GM21717 (cell line): ENCODE data around the gene RPS6KB2.
"Not testable (repeated sequence)": the region's sequence is repeated elsewhere in the genome, so short reads cannot be mapped to it uniquely, and the experiment has no call there.

Source experiments
- ATAC-seq: cut with Tn5 transposase; IDR thresholded peaks from one replicate; pipeline ENCODE4 v1.9.1; 2021; ENCODE audit warnings: mild to moderate bottlenecking, moderate library complexity; ENCODE audit not compliant: unreplicated experiment

The RPS6KB2 gene

DNA sequence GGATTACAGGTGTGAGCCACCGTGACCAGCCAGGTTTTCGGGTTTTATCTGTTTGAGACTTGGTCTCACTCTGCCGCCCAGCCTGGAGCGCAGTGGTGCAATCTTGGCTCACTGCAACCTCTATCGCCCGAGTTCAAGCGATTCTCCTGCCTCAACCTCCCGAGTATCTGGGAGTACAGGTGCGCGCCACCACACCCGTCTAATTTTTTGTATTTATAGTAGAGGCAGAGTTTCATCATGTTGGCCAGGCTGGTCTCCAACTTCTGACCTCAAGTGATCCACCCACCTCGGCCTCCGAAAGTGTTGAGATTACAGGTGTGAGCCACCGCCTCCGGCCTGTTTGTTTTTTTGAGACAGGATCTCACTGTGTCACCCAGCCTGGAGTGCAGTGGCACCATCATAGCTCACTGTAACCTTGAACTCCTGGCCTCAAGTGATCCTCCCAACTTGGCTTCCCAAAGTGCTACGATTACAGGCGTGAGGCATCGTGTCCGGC, 882 bp upstream of the RPS6KB2 start:
- not testable (repeated sequence) for ATAC-seq

DNA sequence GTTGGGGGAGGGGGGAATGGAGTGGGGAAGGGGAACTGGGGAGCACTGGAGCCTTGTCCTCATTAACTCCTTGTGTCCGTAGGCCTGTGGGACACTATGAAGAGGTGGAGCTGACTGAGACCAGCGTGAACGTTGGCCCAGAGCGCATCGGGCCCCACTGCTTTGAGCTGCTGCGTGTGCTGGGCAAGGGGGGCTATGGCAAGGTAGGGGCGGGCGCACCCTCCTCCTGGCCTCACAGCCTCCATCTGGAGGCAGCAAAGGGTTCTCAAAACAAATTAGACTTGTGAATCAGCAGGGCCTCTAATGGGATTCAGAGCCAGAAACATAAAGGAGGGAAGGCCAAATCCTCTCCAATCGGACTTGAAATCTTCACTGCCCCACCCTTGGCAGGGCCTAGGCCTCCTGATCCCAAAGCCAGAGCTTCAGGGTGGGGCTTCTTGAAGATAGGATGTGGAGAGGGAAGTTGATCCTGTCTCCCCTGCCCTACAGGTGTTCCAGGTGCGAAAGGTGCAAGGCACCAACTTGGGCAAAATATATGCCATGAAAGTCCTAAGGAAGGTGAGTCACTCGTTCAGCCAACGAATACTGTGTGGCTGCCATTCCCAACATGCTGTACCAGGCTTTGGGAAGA, 859 bp downstream of the RPS6KB2 start:
- ATAC-seq = no peak

DNA sequence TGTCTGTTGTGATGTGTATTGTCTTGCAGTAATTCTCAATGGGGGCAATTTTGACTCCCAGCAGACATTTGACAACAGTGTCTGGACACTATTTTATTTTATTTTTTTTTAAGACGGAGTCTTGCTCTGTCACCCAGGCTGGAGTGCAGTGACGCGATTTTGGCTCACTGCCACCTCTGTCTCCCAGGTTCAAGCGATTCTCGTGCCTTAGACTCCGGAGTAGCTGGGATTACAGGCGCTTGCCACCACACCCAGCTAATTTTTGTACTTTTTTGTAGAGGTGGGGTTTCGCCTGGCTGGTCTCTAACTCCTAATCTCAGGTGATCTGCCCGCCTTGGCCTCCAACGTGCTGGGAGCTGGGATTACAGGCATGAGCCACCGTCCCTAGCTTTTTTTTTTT, 1.4 kb downstream of the RPS6KB2 start:
- no peak for ATAC-seq

DNA sequence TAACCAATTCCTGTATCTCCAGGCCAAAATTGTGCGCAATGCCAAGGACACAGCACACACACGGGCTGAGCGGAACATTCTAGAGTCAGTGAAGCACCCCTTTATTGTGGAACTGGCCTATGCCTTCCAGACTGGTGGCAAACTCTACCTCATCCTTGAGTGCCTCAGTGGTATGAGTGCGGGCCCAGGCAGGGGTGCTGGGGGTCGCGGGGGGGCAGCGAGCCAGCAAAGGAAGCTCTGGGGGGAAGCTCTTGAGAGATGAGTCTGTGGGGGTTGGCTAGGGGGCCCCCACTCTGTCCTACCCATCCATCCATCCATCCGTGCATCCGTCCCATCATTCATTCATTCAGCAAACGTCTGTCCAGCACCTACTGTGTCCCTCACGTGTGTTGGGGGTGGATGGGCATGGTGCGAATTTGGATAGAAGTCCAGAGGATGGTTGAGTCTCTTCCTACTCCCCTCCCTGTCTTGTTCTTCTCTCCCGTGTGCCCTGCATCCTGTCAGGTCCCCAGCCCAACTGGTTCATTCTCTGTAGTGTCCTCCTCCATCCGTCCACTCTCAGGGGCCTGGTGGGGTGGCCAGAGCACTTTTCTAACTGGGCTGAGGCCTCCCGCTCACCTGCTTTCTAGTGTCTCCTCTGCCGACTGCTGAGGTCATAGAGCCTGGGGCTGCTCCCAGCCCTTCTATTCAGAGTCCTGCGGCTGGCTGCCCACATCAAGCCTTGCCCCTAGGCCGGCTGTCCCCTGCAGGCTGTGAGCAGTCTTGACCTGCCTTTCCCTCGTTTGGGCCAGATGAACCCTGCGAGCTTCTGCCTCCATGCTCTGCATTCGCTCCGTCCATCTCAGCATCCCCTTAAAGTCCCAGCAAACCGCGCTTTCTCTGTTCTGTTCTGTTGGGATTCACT, 3.3 kb downstream of the RPS6KB2 start:
- no peak for ATAC-seq

DNA sequence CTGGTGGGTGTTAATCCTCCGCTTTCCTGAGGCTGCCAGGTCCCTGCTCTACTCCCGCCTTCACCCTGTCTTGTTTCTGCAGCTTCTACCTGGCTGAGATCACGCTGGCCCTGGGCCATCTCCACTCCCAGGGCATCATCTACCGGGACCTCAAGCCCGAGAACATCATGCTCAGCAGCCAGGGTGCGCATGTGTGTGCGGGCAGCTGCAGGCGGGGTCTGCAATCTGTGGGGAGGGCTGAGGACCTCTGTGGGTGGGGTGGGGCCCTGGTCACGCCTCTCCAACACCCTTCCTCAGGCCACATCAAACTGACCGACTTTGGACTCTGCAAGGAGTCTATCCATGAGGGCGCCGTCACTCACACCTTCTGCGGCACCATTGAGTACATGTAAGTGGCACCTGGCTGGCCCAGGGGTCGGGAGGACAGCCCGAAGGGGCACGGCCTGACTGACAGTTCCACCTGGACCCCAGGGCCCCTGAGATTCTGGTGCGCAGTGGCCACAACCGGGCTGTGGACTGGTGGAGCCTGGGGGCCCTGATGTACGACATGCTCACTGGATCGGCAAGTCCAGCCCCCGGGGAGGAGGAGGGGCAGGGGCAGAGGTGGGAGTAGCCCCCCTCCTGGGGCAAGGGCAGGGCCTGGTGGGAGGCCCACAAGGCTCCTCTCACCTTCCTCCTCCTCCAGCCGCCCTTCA, 4.5 kb downstream of the RPS6KB2 start:
- no peak for ATAC-seq

DNA sequence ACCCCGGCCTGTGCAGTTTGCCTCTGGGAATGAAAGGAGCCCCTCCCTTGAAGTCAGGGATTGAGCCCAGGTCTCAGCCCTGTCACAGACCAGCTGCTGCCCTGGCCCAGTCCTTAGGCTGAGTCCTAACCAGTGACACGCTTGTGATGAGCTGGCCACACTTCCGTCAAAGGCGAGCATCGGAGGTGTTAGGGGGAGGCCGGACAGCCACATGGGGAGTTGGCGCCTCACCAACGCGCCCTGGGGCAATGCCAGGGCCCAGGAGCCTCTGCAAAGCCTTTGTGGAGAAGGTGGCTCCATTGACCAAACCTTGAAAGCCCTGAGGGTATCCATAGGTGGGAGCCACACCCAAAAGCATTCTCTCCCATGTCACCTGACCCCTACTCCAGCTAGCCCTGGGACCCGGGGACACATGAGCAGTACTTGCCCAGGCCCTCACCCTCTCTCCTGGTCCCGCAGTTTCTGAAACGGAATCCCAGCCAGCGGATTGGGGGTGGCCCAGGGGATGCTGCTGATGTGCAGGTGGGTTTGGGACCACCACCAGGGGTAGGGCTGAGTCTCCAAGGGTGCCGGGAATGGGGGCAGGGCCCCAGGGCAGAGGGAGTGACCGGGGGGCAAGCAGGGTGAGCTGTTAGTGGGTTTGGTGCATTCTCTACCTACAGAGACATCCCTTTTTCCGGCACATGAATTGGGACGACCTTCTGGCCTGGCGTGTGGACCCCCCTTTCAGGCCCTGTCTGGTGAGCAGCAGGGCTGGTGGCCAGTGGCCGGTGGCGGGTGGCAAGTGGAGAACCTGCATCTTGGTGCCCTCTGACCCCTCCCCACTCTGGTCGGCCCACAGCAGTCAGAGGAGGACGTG, 5.5 kb downstream of the RPS6KB2 start:
- no peak for ATAC-seq

DNA sequence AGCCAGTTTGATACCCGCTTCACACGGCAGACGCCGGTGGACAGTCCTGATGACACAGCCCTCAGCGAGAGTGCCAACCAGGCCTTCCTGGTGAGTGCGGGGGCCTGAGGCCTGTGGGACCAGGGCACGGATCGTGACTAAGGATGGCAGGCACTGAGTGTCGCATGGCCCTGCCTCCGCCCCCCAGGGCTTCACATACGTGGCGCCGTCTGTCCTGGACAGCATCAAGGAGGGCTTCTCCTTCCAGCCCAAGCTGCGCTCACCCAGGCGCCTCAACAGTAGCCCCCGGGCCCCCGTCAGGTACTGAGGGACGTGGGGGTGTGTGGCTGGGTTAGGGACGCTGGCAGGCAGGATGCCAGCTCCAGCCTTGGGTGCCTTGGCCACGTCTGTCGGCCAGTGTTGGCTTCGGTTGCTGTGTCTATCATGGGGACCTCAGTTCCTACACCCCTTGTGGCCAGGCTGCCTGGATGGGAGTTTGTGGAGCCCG, 6.1 kb downstream of the RPS6KB2 start:
- ATAC-seq = no peak

DNA sequence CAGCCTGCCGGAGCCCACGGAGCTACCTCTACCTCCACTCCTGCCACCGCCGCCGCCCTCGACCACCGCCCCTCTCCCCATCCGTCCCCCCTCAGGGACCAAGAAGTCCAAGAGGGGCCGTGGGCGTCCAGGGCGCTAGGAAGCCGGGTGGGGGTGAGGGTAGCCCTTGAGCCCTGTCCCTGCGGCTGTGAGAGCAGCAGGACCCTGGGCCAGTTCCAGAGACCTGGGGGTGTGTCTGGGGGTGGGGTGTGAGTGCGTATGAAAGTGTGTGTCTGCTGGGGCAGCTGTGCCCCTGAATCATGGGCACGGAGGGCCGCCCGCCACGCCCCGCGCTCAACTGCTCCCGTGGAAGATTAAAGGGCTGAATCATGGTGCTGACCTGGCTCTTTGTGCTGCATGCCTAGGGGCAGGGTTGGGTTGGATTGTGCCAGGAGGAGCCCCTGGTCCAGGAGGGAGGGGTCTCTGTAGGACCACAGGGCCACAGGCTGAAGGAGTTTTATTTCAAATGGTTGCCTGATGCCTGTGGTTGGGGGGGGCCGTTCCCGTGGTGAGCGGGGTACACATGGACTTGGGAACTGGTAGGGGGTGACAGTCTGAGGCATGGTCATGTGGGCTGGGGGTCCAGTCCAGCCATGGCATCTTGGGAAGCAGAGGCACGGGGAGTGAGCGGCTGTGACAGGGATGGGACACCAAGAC, 6.9 kb downstream of the RPS6KB2 start:
- no peak for ATAC-seq

DNA sequence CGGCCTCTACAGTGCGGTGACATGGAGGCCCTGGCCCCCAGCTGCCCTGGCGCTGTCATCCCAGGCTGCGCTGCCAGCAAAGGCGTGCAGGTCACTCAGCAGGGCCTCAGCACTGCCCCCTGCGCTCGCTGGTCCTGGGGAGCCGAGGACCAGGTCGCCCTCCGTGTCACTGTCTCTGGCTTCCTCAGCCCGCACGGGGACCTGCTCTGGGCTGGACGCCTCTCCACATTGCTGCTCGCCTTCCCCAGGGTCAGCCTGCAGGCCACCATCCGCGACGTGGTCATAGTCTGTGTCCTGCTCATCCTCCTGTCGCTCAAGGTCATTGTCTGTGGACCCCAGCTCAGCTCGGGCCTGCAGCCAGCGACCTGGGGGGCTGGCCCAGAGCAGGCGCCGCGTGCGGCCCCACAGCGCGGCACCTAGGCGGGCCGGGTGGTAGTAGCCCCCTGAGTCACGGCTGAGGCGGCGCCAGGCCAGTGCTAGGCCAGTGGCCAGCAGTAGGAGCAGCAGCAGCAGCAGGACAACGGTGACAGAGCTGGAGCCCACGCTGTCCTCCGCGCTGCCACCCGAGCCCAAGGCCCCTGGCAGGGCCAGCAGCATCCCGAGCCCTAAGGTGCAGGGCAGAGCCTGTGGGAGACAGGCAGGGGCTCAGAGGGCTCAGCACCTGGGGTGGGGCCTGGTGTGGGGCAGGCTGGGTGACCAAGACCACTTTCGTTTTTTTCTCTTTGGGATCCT, 7.6 kb downstream of the RPS6KB2 start:
- no peak for ATAC-seq

DNA sequence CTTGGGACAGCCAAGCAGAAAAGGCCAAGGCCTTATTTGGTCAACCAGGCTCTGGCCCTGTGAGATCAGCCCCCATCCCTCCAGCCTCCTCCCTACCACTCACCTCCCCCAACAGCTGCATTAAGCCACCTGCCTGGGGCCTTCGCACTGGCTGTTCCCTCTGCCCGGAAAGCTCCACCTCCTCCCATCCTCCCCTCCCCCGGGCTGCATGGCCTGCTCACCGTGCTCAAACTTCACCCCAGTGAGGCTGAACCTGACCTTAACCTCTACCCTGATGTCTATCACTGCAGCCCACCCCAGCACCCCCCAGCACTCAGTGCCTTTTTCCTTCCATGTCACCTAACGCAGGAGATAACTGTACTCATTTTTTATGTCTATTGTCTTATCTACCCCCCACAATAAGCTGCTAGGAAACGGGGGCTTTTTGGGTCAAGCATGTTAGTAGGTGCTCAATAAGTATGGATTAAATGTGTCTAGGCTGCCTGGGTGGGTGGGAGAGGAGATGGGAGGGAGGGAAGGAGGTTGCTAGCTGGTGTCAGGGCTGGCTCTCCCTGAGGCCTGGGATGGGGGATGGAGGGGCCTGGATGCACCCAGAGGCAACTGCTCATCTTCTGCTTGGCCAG, 8.3 kb downstream of the RPS6KB2 start:
- no peak for ATAC-seq

DNA sequence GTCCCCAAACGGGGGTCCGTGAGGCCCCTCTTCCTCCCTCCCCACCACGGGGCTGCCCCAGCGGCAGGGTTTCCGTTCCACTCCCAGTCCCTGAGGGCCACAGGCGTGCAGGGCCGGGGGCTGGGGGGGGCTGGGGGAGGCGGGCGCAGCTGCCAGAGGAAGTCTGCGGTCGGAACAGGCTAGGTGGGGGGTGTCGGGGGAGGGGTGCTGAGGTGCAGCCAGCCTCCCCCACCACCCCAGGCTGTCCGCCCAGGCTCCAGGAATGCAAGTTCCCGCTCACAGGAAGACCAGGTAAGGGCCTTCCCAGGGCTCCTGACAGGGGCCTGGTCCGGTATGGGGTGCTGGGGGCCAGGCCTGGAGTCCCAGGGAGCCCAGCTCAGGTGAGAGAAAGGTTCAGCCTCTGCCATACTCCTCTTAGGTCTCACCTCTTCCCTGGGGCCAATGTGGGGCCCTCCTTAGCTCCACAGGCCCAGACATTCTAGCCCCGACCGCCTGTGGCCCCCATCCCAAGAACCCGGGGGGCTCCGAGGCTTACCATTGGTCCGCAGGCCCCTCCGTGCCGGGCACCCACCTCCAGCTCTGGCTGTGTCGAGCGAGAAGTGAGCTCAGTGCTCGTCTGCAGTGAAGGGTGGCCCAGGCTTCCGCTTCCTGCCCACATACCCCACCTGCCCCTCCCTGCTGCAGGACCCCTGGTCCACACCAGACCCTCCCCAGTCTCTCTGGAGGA, 9.0 kb downstream of the RPS6KB2 start, which contains the start of gene PTPRCAP:
PTPRCAP (minus strand) TSS at position 601 of the 727 bp plus-strand sequence; CDS start at position 538, 63 bp downstream.
- ATAC-seq = no peak

DNA sequence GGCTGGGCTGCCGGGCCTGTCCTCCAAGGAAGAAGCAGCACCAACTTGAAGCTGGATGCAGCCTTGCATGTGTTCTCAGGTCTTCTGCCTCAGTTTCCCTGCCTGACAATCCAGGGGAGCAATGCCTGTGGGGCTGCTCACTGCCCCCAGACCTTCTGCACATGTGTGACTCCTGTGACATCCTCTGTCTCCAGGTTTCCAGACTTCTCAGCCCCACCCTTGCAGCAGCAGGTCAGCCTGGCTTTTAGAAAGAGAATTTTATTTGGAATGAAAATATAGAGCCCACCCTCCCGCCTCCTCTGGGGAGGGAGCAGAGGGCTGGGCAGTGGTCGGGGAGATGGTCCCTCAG, 9.5 kb downstream of the RPS6KB2 start:
- ATAC-seq = no peak

DNA sequence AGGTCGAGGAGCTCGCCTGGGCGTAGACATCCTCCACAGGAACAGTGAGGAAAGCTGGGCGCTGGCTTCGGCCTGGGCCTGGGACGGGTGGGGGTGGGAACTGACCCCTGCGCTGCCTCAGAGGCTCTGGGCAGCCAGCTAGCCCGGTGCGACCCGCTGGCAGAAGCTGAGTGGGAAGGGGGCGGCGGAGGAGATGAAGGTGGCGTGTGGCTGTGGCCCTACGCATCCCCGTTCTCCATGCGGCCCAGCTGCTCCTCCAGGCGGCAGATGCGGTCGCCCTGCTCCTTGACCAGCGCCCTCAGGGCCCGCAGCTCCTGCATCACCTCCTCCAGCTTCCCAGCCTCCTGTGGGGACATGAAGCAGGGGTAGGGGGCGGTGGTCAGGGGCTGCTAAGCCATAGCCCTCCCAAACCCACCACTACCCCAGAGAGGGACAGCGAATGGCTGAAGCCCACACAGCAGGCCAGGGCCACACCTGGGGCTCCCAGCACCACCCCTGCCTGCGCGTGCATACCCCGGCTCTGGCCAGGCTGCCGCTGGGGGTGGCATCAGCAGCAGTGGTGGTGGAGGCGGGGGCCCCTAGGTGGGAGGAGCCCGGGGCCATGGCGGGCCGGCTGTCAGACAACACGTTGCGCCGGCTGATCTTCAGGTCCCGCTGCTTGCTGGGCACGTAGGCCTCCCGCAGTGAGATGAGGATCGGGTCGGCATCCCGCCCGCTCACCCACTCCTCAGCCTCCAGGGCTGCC, 10.0 kb downstream of the RPS6KB2 start:
- no peak for ATAC-seq

DNA sequence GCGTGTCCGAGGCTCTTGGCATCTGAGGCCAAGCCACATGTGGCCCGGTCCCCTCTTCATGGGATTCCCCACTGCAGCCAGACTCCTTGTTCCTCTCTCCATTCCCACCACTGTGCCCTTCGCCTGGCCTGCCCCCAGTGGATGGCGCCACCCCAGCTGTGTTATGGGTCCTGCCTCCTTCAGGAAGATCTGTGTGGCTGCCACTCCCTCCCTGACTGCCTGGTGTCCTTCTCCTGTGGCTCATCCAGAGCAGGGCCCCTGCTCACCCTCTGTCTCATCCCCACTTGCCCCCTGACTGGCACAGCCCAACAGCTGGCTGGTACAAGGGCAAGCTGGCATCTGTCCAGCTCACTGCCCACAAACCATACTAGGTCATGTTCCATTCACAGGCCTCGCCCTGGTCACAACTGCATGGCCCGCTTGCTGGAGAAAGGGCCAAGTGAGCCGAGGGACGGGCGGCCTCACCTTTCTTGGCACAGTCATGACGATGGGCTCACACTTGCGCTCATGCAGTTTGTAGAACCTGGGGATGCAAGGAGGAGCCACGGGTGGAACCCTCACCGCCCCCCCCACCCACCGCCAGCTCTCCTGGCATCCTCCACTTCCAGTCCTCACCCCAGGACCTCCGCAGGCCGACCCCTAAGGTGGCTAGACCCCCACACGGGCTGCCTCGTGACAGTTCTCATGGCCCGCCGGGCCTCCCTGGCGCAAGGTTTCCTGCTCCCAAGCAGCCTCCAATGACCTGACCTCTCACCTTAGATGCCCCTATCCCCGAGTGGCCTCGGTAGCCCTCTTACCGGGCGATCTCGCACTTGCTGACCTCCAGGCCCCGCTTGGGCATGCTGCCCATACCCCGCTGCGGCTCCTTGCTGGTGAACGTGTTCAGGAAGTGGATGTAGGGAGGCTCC, 11.3 kb downstream of the RPS6KB2 start:
- no peak for ATAC-seq

DNA sequence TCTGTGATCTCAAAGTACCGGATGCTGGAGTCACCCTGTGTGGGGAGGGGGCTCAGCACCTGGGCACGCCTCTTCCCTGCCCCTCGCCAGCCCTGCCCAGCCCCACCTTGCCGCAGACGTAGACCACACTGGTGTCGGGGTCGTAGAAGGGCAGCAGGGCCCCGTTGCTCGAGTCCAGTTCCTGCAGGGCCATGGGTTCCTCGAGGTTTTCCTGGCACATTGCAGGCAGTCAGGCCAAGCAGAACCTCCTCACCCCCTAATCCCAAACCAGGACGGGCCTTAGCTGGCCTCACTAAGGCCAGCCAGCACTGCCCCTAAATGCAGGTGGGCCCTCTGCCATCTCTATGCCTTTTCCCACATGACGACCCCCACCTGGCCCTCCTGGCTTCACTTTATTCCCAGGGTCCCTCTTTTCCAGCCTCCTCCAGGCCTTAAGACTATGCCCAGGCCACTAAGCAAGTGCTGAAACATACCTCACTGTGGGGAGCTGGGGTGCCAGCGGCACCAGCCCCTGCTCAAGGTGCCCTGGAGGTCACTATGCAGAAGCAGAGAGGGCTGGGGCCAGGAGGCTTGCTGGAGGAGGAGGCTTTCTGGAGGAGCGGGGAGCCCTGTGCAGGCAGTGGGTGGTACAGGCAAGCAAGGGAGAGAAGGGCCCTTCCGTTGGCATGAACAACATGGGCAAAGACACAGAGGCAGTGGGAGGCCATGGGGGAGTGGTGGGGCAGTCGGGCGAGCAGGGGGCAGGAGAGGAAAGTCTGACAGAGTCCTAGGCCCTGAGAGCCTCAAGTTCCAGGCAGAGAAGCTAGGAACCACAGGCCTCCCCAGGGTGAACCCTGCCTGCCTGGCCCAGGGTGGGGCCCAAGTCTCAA, 12.2 kb downstream of the RPS6KB2 start:
- no peak for ATAC-seq
